GM12878 (cell line): ENCODE measurements around the gene CAMTA2. TPM values are rescaled to one million over a fixed set of nuclear protein-coding genes. Genes with fewer than 3 reads are reported as not detected.

Source experiments
- BACH1 ChIP-seq: fragments of 450-650 bp; IDR thresholded peaks from 2 replicates; pipeline ENCODE4 v1.6.1; 2017; ENCODE audit warnings: mild to moderate bottlenecking, borderline replicate concordance
- BHLHE40 ChIP-seq, 2 experiments: fragments of 450-650 bp in 1 of 2; IDR thresholded peaks; 2 replicates each; pipeline ENCODE4 v1.6.1; 2011 to 2017; ENCODE audit warnings: low read depth in 2 of 2, borderline replicate concordance in 1 of 2, improper control_type of control experiment in 1 of 2, low read length in 1 of 2, mild to moderate bottlenecking in 1 of 2
- BMI1 ChIP-seq: fragments of 450-650 bp; IDR thresholded peaks from 2 replicates; pipeline ENCODE4 v1.6.1; 2016; ENCODE audit warnings: mild to moderate bottlenecking, moderate library complexity, borderline replicate concordance
- CBFB ChIP-seq: IDR thresholded peaks from 2 replicates; pipeline ENCODE4 v1.6.1; 2016; ENCODE audit warnings: antibody characterized with exemption, low read depth
- CREM ChIP-seq: IDR thresholded peaks from 2 replicates; pipeline ENCODE4 v1.6.1; 2014; ENCODE audit warnings: antibody characterized with exemption, low read depth
- FOS ChIP-seq: IDR thresholded peaks from 3 replicates; pipeline ENCODE4 v1.6.1; 2011; ENCODE audit warnings: borderline replicate concordance; ENCODE audit not compliant: insufficient read length; ENCODE audit errors: extremely low read depth
- FOXK2 ChIP-seq: fragments of 450-650 bp; IDR thresholded peaks from 2 replicates; pipeline ENCODE4 v1.6.1; 2017; ENCODE audit warnings: mild to moderate bottlenecking, moderate library complexity
- KLF5 ChIP-seq: fragments of 450-650 bp; IDR thresholded peaks from 2 replicates; pipeline ENCODE4 v1.6.1; 2014; ENCODE audit warnings: mild to moderate bottlenecking; ENCODE audit not compliant: partially characterized antibody
- MEF2A ChIP-seq: IDR thresholded peaks from 2 replicates; pipeline ENCODE4 v1.6.1; 2011; ENCODE audit warnings: low read depth, mild to moderate bottlenecking, low read length, moderate library complexity; ENCODE audit not compliant: insufficient read depth
- NFYA ChIP-seq: IDR thresholded peaks from 2 replicates; pipeline ENCODE4 v1.6.1; 2011; ENCODE audit warnings: low read depth, mild to moderate bottlenecking, low read length, improper control_type of control experiment, borderline replicate concordance
- NR2C1 ChIP-seq: fragments of 450-650 bp; IDR thresholded peaks from 2 replicates; pipeline ENCODE4 v1.6.1; 2017; ENCODE audit warnings: antibody characterized with exemption, mild to moderate bottlenecking, moderate library complexity
- NR2F1 ChIP-seq: fragments of 450-650 bp; conservative IDR thresholded peaks from 2 replicates; pipeline ENCODE4 v1.6.1; 2017; ENCODE audit warnings: mild to moderate bottlenecking
- PAX8 ChIP-seq: fragments of 450-650 bp; IDR thresholded peaks from 2 replicates; pipeline ENCODE4 v1.6.1; 2017; ENCODE audit warnings: mild to moderate bottlenecking, moderate library complexity
- POLR2A ChIP-seq: IDR thresholded peaks from 2 replicates; pipeline ENCODE4 v1.6.1; 2011; ENCODE audit warnings: low read depth, mild to moderate bottlenecking, low read length
- RCOR1 ChIP-seq: conservative IDR thresholded peaks from 2 replicates; pipeline ENCODE4 v1.6.1; 2012; ENCODE audit warnings: low read depth, low read length, improper control_type of control experiment
- SMAD5 ChIP-seq: IDR thresholded peaks from 2 replicates; pipeline ENCODE4 v1.6.1; 2016; ENCODE audit warnings: antibody characterized with exemption, low read depth
- SRF ChIP-seq, 2 experiments: IDR thresholded peaks; 2 replicates each; pipeline ENCODE4 v1.6.1; 2011; ENCODE audit warnings: low read depth in 2 of 2, low read length in 2 of 2, mild to moderate bottlenecking in 1 of 2, moderate library complexity in 1 of 2
- SUZ12 ChIP-seq: fragments of 200-600 bp; sonication (generic); IDR thresholded peaks from one replicate; pipeline ENCODE4 v1.6.1; 2018; ENCODE audit warnings: antibody characterized with exemption, mild to moderate bottlenecking; ENCODE audit not compliant: unreplicated experiment
- ZBED1 ChIP-seq: IDR thresholded peaks from 2 replicates; pipeline ENCODE4 v1.6.1; 2016; ENCODE audit warnings: borderline replicate concordance
- ZNF207 ChIP-seq: fragments of 450-650 bp; IDR thresholded peaks from 2 replicates; pipeline ENCODE4 v1.6.1; 2014; ENCODE audit warnings: antibody characterized with exemption, mild to moderate bottlenecking, borderline replicate concordance
- ZNF24 ChIP-seq: fragments of 450-650 bp; IDR thresholded peaks from 2 replicates; pipeline ENCODE4 v1.6.1; 2017; ENCODE audit warnings: antibody characterized with exemption, mild to moderate bottlenecking
- ZNF622 ChIP-seq: fragments of 450-650 bp; IDR thresholded peaks from 2 replicates; pipeline ENCODE4 v1.6.1; 2017; ENCODE audit warnings: mild to moderate bottlenecking, inconsistent platforms
- polyA plus RNA-seq, 11 experiments: library from polyadenylated mRNA; depleted of rRNA in 4 of 11; unstranded in 6 of 11; stranded (reverse) in 5 of 11; fragments of >200 nt; fragmentation: Nextera tagmentation in 4 of 11; fragmentation: Illumina TruSeq in 1 of 11; extraction: Ambion mirVana in 4 of 11; extraction: Trizol in 1 of 11; gene quantifications; 1 replicate in 1 of 11; 2 replicates in 10 of 11; pipeline versions ENCODE4 v1.2.1 to v1.2.3, GENCODE V29; 2011 to 2016; ENCODE audit warnings: inconsistent platforms in 2 of 11, missing spikeins in 2 of 11, low read depth in 1 of 11
- total RNA-seq, 4 experiments: library from RNA; depleted of rRNA in 3 of 4; stranded (reverse); fragments of >200 nt in 3 of 4; fragmentation: Illumina TruSeq in 1 of 4; extraction: Trizol in 1 of 4; gene quantifications; 2 replicates each; pipeline versions ENCODE4 v1.2.1 to v1.2.3, GENCODE V29; 2013 to 2021
- TF ChIP-seq, protein P1 (sequence below), 3 experiments: IDR thresholded peaks in 2 of 3; conservative IDR thresholded peaks in 1 of 3; 2 replicates each; pipeline ENCODE4 v1.5.1; 2011; ENCODE audit warnings: low read depth in 3 of 3, low read length in 3 of 3, mild to moderate bottlenecking in 3 of 3, control low read depth in 2 of 3, moderate library complexity in 2 of 3, inconsistent platforms in 1 of 3, mixed read lengths in 1 of 3; ENCODE audit not compliant: control insufficient read depth in 2 of 3, insufficient read depth in 1 of 3; ENCODE audit errors: extremely low read depth in 1 of 3
- TF ChIP-seq, protein P2 (sequence below): IDR thresholded peaks from 2 replicates; pipeline ENCODE4 v1.6.1; 2011; ENCODE audit warnings: mild to moderate bottlenecking, low read depth, low read length, moderate library complexity; ENCODE audit not compliant: insufficient replicate concordance
- TF ChIP-seq, protein P3 (sequence below): fragments of 150-350 bp; IDR thresholded peaks from 2 replicates; pipeline ENCODE4 v1.6.1; 2016; ENCODE audit warnings: low read depth, low read length

The CAMTA2 gene
- total and polyA plus RNA-seq, 10 of the 15 experiments (the other 5 are each of a cell fraction or from before 2014, with no cell fraction given): 0.42 to 29.3 (median 11.2) TPM

DNA sequence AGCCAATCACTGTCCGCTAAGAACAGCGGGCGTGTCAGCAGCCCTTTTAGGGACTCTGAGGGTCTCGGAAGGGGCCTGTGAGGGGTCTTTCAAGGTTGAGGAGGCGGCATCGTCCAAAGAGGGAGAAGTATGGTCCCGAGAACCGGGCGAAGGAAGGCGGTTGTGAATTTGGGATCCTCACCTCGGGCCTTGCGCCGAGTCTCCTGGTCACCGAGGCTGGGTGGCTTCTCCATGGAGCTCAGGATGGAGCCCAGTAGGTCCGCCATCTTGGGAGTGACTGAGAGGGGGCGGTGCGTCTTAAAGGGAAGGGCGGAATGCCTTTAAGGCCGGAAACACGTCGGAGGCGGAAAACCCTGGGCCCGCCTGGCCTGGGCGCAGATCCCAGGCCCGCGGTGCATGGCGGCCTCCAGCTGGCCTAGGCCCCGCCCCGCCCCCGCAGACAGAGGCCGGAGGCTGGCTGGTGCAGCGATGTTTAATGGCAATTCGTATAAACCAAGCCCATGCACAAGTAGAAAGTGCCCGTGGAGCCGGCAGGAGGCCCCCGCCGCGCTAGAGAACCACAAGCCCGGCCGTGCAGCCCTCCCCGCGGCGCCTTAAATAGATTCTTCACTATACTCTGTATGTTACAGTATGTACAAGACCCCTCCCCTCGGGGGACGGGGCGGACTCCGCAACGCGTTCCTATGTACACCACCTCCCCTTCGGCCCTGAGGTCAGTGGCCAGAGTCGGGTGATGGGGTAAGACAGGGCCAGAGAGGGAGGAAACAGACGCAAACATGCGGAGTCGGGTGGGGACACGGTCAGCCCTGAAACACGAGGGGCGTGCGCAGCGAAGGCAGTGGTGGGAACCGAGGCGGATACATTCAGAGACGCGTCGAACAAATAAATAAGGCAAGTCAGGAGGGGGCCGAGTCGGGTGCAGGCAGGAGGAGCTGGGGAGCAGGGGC, 19.7 kb downstream of the CAMTA2 start, which contains the start of gene SPAG7 (continued):
- TF ChIP-seq KLF5 (peak; percentile 14), CREM (peak; percentile 24), FOXK2 (no peak), RCOR1 (peak; percentile 19; the same call in 1 of the 2 replicates), NR2C1 (peak; percentile 52), ZNF207 (peak; percentile 44; the same call in 1 of the 2 replicates), SMAD5 (peak; percentile 90; the same call in 1 of the 2 replicates), SRF (IDR thresholded peaks at IDR 0.05; ENCODE audit: low read depth in 2 of 2, low read length in 2 of 2) (peak; percentile 66 to 95), ZNF24 (0 out of 2 replicates have a peak, but pooled peaks have one; percentile 19), SUZ12 (no peak), FOS (no peak), PAX8 (no peak; the same call in 1 of the 2 replicates), ZNF622 (no peak), CBFB (peak; percentile 72; the same call in 1 of the 2 replicates), BHLHE40 (IDR thresholded peaks at IDR 0.05; ENCODE audit: borderline replicate concordance in 1 of 2, low read depth in 2 of 2, low read length in 1 of 2) (peak; percentile 19 to 54; a peak in 3 of 4 replicates), NR2F1 (peak; percentile 57), POLR2A (peak; percentile 87), BACH1 (0 out of 2 replicates have a peak, but pooled peaks have one; percentile 38), BMI1 (no peak), ZBED1 (peak; percentile 78; the same call in 1 of the 2 replicates), NFYA (no peak), MEF2A (no peak)
- TF ChIP-seq, protein P1, sequence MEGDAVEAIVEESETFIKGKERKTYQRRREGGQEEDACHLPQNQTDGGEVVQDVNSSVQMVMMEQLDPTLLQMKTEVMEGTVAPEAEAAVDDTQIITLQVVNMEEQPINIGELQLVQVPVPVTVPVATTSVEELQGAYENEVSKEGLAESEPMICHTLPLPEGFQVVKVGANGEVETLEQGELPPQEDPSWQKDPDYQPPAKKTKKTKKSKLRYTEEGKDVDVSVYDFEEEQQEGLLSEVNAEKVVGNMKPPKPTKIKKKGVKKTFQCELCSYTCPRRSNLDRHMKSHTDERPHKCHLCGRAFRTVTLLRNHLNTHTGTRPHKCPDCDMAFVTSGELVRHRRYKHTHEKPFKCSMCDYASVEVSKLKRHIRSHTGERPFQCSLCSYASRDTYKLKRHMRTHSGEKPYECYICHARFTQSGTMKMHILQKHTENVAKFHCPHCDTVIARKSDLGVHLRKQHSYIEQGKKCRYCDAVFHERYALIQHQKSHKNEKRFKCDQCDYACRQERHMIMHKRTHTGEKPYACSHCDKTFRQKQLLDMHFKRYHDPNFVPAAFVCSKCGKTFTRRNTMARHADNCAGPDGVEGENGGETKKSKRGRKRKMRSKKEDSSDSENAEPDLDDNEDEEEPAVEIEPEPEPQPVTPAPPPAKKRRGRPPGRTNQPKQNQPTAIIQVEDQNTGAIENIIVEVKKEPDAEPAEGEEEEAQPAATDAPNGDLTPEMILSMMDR (IDR thresholded peaks at IDR 0.05 in 2 of 3, conservative IDR thresholded peaks at IDR 0.05 in 1 of 3; ENCODE audit: control insufficient read depth in 2 of 3, extremely low read depth in 1 of 3, insufficient read depth in 1 of 3, low read depth in 3 of 3, low read length in 3 of 3): no peak
- TF ChIP-seq, protein P2, sequence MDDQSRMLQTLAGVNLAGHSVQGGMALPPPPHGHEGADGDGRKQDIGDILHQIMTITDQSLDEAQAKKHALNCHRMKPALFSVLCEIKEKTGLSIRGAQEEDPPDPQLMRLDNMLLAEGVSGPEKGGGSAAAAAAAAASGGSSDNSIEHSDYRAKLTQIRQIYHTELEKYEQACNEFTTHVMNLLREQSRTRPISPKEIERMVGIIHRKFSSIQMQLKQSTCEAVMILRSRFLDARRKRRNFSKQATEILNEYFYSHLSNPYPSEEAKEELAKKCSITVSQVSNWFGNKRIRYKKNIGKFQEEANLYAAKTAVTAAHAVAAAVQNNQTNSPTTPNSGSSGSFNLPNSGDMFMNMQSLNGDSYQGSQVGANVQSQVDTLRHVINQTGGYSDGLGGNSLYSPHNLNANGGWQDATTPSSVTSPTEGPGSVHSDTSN: peak; percentile 39
- TF ChIP-seq, protein P3, sequence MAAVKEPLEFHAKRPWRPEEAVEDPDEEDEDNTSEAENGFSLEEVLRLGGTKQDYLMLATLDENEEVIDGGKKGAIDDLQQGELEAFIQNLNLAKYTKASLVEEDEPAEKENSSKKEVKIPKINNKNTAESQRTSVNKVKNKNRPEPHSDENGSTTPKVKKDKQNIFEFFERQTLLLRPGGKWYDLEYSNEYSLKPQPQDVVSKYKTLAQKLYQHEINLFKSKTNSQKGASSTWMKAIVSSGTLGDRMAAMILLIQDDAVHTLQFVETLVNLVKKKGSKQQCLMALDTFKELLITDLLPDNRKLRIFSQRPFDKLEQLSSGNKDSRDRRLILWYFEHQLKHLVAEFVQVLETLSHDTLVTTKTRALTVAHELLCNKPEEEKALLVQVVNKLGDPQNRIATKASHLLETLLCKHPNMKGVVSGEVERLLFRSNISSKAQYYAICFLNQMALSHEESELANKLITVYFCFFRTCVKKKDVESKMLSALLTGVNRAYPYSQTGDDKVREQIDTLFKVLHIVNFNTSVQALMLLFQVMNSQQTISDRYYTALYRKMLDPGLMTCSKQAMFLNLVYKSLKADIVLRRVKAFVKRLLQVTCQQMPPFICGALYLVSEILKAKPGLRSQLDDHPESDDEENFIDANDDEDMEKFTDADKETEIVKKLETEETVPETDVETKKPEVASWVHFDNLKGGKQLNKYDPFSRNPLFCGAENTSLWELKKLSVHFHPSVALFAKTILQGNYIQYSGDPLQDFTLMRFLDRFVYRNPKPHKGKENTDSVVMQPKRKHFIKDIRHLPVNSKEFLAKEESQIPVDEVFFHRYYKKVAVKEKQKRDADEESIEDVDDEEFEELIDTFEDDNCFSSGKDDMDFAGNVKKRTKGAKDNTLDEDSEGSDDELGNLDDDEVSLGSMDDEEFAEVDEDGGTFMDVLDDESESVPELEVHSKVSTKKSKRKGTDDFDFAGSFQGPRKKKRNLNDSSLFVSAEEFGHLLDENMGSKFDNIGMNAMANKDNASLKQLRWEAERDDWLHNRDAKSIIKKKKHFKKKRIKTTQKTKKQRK: no peak
